HepG2 (cell line): Measurements from ENCODE around the gene RPL23.

Source experiments
- CREM ChIP-seq, 2 experiments: sonication (generic) in 1 of 2; formaldehyde crosslinking in 1 of 2; IDR thresholded peaks; 2 replicates each; pipeline versions ENCODE4 v1.4.0 to v1.6.1; 2016 to 2020; ENCODE audit warnings: antibody characterized with exemption in 1 of 2, mild to moderate bottlenecking in 1 of 2, missing genetic modification reagents in 1 of 2
- EZH2 ChIP-seq: conservative IDR thresholded peaks from 2 replicates; pipeline ENCODE4 v1.6.1; 2012; ENCODE audit warnings: mild to moderate bottlenecking, low read depth, low read length, moderate library complexity
- HDAC2 ChIP-seq: sonication (generic); formaldehyde crosslinking; IDR thresholded peaks from 2 replicates; pipeline ENCODE4 v1.4.0; 2020; ENCODE audit warnings: missing genetic modification reagents
- KAT7 ChIP-seq: IDR thresholded peaks from 2 replicates; pipeline ENCODE4 v1.6.1; 2018; ENCODE audit warnings: borderline replicate concordance, missing compliant biosample characterization
- MTA3 ChIP-seq: sonication (generic); formaldehyde crosslinking; IDR thresholded peaks from 2 replicates; pipeline ENCODE4 v1.4.0; 2020; ENCODE audit warnings: missing genetic modification reagents
- NFE2L1 ChIP-seq: sonication (generic); formaldehyde crosslinking; IDR thresholded peaks from 2 replicates; pipeline ENCODE4 v1.4.0; 2020; ENCODE audit warnings: missing genetic modification reagents, mild to moderate bottlenecking, borderline replicate concordance
- PATZ1 ChIP-seq: sonication (generic); formaldehyde crosslinking; IDR thresholded peaks from 2 replicates; pipeline ENCODE4 v1.4.0; 2020; ENCODE audit warnings: missing genetic modification reagents
- RXRA ChIP-seq: sonication (generic); formaldehyde crosslinking; IDR thresholded peaks from 2 replicates; pipeline ENCODE4 v1.5.1; 2020; ENCODE audit warnings: missing genetic modification reagents
- YY1 ChIP-seq: IDR thresholded peaks from 2 replicates; pipeline ENCODE4 v1.6.1; 2011; ENCODE audit warnings: low read length, low read depth, moderate library complexity, mild to moderate bottlenecking; ENCODE audit not compliant: insufficient read depth, insufficient replicate concordance
- ZFP62 ChIP-seq: sonication (generic); formaldehyde crosslinking; IDR thresholded peaks from 2 replicates; pipeline ENCODE4 v1.4.0; 2020; ENCODE audit warnings: missing genetic modification reagents
- ZNF230 ChIP-seq: sonication (generic); formaldehyde crosslinking; IDR thresholded peaks from 2 replicates; pipeline ENCODE4 v1.4.0; 2020; ENCODE audit warnings: mild to moderate bottlenecking, missing genetic modification reagents

GRCh38 chr17:38872027-38872511 is 18.5 kb upstream of the RPL23 start:
- TF ChIP-seq HDAC2 (no peak), ZNF230 (CRISPR knock-in tag) (no peak), EZH2 (no peak), PATZ1 (CRISPR knock-in tag) (no peak), NFE2L1 (CRISPR knock-in tag) (no peak), KAT7 (CRISPR knock-in tag) (no peak), MTA3 (CRISPR knock-in tag) (no peak), ZFP62 (CRISPR knock-in tag) (no peak), CREM (IDR thresholded peaks at IDR 0.05) (no peak), CREM (CRISPR knock-in tag; IDR thresholded peaks at IDR 0.05) (no peak), YY1 (no peak), RXRA (CRISPR knock-in tag) (no peak)
